Right ventricle myocardium inferior (tissue), 1 donor: ENCODE data around the gene BTBD9. TPM values are rescaled to one million over a fixed set of nuclear protein-coding genes. Genes with fewer than 3 reads are reported as not detected.
A peak's percentile ranks its signal among the peaks of the same experiment; 100 is the strongest.

Experiments used
- ATAC-seq: fragments of 200-7000 bp; cut with Tn5 transposase; one replicate; pipeline ENCODE4 v1.9.1; 2020; ENCODE audit warnings: mild to moderate bottlenecking, moderate library complexity
- DNase-seq: peaks from one replicate; pipeline ENCODE4 v3.0.0; 2021; ENCODE audit errors: missing footprints
- intact Hi-C: fragments of 100-400 bp; cut with DNase I; formaldehyde crosslinking; loops from one replicate; pipeline ENCODE4 v1.11.0; 2022
- total RNA-seq: library from RNA; stranded (reverse); fragmentation: NEBNext Ultra II Directional; extraction: Animal tissue kit (Norgen Biotek cat#: 25700); gene quantifications from one replicate; pipeline ENCODE4 v1.2.1, GENCODE V29; 2021
- donor health status: DM: no; HTN: yes; CAD: no; lungs with severe emphysema.

The BTBD9 gene
- total RNA-seq, 1 donor from 2014 or later: 16.8 TPM

DNA sequence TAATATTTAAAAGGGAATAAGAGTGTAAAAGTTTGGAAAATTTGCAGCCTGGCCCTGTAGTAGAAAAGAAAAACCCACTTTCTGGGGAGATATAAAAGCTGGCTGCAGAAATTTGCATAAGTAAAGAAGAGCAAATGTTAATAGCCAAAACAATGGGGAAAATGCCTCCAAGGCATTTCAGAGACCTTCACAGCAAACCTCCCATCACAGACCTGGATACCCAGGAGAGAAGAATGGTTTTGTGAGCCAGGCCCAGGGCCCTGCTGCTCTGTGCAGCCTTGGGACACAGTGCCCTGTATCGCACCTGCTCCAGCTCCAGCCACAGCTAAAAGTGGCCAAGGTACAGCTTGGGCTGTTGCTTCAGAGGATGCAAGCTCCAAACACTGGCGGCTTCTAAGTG is 113.8 kb downstream of the BTBD9 start:
- intact Hi-C loops: no loop called here
- ATAC-seq: no peak
- DNase-seq: no peak

DNA sequence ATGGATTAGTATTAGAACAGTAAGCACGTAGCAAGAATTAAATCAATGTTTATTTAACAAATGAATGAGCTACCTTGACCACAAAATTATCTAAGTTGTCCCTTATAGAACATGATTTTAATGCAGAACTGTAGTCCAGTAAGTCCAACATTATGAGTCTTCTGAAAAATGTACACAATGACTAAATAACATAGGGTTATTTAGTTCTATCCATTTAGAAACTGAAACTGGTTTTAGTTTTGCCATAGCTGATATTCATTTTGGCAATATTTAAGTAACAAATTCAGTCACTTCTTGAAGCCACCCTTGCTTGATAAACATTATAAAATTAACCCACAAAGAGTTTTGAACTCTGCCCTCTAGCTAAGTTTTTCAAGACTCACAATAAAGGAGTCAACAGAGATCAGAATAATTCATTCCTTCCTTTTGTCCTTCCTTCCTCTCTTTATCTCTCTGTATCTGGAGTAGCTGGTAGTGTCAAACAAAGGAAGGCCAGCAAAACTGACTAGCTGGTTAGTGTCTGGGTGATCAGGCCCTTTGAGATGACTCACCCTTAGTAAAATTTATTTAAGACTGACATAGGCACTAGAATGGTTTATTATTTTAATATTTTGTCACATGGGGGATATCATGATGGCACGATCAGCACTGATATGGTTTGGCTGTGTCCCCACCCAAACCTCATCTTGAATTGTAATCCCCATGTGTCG is 115.1 kb downstream of the BTBD9 start:
- ATAC-seq (no peak), DNase-seq (no peak)
- intact Hi-C loops: no loop called here

DNA sequence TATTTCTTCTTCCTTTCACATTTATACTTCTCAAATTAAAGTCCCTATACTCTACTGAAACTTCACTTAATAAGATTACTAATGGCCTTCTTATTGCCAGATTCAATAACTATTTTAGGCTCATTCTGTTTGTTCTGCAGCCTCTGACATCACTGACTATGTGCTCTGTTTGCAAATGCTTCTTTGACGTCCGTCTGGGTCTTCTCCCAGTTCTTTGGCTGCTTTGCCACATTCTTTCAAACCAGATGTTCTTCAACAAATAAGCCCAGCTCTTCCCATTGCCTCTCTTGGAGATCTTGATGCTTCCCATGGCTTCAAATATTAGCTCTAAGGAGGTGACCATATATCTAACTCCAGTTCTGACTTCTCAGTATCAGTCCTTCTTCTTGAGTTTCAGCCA is 117.4 kb downstream of the BTBD9 start:
- DNase-seq (no peak), ATAC-seq (peak; percentile 73)
- intact Hi-C loops: no loop called here

DNA sequence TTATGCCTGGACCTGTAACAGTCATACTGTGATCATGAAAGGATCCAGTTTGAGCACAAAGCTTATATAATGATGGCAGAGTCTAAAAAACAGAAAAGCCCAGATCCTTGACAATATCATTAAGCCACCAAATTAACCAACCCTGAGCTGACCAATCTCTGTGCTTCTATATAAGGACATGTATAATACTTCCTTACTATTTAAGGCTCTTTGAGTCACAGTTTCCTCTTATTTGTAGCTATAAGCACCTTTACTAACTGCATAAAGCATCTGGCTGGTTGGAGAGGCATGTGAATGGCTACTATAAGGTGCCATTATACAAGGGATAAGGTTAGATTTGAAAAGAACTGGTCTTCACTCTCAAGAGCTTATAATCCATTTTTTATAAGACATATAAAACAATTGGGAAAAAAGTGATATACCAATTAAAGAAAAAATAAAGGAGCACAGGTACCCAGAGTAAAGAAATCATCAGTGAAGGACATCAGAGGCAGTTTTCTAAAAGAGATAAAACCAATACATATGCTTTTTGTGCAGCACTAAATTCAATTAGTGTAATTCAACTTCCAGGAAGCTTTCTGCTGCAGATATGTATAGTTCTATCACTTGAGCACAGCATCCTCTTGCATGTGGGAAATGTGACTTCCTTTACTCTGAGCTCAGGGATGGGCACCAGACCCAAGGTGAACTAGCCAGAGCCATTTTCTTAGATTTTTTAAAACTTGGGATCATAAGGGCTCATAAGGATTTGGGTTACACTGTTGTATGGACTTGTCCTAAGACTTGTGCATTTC is 121.0 kb downstream of the BTBD9 start:
- intact Hi-C loops: no loop called here
- no peak for ATAC-seq
- no peak for DNase-seq

DNA sequence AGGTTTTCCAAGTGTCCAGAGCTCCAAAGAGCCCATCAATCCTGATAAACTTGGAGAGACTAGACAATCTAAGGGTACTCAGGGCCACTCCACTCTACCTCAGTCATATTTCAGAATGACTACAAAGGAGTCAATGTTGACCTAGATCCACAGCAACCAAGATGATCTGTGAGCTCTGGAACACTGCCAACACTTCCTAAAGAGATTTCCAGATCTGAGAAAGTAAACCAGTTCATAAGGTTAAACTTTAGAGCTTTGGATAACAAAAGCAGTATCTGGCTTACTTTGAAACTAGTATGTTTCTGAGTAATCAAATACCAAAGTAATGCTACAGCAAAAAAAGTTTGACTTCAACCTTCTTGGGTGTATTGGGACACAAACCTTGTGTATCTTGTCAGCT is 122.7 kb downstream of the BTBD9 start:
- ATAC-seq: no peak
- no peak for DNase-seq
- intact Hi-C loops: no loop called here

DNA sequence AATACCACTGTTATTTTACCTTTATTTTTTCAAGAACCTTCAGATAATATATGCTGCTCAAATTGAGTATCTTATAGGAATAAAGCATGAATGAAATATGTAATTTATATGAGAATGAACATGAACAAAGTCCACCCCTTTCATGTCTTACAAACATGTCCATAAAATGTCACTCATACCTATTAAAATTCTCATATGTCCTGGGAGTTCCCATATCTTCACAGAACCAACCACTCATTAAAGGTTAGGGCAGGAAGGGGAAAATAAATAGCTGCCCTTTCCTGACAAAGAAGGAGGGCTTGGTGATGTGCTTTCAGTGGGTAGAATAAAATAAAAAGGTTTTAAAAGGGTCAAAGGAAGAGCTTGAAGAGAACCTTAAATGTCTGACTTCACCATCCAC is 125.3 kb downstream of the BTBD9 start:
- DNase-seq (no peak), ATAC-seq (no peak)
- intact Hi-C loops: no loop called here

DNA sequence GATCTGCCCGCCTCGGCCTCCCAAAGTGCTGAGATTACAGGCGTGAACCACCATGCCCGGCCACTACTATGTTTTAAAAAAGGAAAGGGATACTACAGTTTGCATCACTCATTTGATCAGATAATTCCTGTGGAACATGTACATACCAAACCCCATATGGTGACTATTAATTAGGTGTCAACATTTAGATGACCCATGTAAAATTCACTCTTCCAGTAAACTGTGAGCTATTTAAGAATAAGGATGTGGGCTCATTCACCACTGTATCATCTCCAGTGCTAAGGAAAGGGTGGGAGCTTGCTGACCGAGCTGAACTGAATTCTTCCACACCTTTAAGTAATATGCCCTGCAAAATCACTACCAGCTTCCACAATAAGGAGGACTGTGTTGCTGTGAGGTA is 127.5 kb downstream of the BTBD9 start:
- intact Hi-C loops: no loop called here
- no peak for ATAC-seq
- no peak for DNase-seq

DNA sequence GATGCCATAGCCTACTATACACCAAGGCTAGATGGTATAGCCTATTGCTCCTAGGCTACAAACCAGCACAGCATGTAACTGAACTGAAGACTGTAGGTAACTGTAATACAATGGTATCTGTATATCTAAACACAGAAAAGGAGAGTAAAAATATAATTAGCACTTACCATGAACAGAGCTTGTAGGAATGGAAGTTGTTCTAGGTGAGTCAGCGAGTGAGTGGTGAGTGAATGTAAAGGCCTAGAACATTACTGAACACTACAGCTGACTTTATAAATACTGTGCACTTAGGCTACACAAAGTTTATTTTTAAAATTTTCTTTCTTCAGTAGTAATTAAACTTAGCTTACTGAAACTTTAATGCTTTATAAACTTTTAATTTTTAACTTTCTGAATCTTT is 129.5 kb downstream of the BTBD9 start:
- no peak for ATAC-seq

DNA sequence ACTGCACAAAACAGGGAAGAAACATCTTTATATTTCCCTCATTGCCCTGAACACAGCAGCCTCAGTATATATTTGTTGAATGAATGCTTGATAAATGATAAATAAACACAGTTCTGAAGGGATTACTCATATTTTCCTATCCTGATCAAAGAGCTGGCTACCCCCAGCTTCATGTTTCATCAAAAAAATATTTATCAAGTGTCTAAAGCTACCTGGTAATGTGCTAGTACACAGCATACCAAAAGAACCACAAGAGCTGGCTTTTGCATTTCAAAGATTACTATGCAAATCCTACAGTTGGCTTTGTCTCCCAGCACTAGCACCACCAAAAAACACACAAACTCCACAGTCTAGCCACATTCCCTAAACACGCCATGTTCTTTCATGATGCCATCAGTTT is 130.0 kb downstream of the BTBD9 start:
- intact Hi-C loops: no loop called here
- no peak for ATAC-seq
- DNase-seq: no peak

More for the DNA sequence above, 129.5 kb downstream of the BTBD9 start:
- no peak for DNase-seq
- intact Hi-C loops: no loop called here

DNA sequence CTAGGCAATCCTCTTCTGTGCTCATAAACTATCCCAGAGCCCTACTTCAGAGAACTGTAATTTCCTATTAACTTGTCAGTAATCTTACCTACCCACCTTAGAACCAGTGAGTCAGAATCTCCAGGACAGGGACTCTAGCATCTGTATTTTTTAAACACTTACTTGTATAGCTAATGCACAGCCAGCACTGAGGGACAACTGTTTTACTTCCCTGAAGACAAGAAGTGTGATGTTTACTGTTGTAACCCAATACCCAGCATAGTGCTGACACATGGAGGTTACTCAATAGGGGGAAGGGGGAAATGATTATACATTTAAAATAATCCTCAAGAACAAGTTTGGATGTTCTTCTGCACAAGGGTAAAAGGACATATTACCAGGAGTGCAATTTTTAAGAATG is 130.8 kb downstream of the BTBD9 start:
- no peak for DNase-seq
- intact Hi-C loops: no loop called here
- no peak for ATAC-seq

DNA sequence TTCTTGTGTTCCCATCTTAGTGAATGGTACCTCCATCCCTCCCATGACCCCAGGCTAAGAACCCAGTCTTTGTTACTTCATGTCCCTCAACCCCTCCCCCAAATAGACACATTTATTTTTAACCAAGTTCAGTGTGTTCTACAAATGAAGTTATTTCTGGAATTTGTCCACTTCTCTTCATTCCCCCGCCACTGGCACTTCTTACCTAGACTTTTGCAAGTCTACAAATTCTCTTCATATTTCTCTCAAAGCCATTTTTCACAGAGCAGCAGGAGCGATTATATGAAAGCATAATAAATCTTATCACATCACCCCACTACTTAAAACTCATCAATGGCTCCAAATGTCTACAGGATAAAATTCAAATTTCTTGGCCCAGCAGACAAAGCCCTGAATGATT is 131.4 kb downstream of the BTBD9 start:
- intact Hi-C loops: no loop called here
- ATAC-seq: no peak
- no peak for DNase-seq

DNA sequence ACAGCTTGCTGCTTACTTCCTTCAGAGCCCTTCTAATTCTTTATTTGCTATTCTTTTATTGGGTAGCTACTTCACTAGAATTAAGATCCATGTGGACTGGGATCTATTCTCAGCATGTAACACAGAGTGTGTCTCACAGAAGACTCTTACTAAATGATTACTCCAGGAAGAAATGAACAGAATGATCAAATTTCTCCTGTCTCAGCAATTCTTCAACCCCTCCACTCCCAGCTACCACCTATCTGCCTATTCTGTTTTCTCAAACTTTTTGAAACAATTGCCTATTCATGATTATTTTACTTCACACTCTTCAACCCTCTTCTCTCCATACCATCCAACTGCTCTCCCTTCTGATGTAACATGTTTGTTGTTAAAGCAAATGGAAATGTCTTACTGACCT is 132.6 kb downstream of the BTBD9 start:
- ATAC-seq: no peak

DNA sequence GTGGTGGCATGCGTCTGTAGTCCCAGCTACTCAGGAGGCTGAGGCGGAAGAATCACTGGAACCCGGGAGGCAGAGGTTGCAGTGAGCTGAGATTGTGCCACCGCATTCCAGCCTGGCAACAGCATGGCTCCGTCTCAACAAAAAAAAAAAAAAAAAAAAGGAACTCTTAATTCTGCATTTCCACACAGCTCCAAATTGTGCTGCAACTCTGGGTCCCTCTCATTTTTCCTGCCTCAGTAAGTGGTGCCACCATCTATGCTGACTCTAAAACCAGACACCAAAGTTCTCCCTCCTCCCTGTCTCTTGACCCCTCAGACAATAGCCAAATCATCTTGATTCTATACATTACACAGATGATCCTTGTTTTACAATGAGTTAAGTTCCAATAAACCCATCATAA is 133.9 kb downstream of the BTBD9 start:
- intact Hi-C loops: no loop called here
- DNase-seq: no peak
- no peak for ATAC-seq

More for the DNA sequence above, 132.6 kb downstream of the BTBD9 start:
- intact Hi-C loops: no loop called here
- no peak for DNase-seq

DNA sequence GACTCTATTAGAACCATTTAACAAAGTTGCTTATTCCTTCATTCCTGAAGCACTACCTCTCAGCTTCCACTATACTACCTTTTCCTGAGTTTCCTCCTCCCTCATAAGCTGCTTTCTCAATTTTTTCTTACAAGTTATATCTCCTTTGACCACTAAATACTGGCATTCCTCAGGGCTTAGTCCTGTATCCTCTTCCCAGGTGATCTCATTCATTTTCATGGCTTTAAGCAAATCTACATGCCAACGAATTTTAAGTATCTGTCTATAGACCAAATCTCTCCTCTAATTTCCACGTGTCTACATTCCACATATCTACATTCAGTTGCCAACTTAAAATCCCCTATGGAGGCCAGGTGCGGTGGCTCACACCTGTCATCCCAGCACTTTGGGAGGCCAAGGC is 134.7 kb downstream of the BTBD9 start:
- no peak for DNase-seq
- no peak for ATAC-seq
- intact Hi-C loops: no loop called here

DNA sequence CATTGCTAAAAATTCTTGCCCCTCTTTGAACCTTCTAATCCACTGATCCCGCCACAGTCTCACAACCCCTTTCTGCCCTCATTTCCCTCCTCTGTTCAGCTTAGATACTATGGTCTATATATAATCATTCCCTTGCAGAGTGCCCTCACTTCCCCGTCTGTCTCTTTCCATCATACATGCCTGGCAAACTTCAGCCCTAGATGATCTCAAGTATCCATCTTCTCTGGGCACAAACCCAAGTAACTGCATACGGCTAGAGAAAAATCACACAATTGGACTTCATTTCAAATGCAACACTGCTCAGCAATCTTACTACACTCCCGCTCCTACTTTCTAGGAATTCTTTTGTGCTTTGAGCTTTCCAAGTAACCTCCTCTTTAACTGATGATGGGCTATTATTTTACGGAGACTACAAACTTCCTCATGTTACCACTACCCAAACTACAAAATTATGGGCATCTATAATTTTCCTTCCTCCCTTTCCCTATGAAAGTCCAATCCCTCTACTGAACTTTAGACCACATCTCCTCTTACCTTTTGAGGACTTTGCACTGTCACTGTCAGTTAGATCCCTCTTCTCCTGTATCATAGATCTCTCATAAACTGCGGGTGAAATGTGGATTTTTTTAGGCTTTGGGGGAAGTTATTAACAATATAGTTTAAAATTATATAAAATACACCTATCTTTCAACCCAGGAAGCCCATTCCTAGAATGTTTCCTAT is 135.6 kb downstream of the BTBD9 start:
- ATAC-seq (no peak), DNase-seq (no peak)
- intact Hi-C loops: no loop called here

DNA sequence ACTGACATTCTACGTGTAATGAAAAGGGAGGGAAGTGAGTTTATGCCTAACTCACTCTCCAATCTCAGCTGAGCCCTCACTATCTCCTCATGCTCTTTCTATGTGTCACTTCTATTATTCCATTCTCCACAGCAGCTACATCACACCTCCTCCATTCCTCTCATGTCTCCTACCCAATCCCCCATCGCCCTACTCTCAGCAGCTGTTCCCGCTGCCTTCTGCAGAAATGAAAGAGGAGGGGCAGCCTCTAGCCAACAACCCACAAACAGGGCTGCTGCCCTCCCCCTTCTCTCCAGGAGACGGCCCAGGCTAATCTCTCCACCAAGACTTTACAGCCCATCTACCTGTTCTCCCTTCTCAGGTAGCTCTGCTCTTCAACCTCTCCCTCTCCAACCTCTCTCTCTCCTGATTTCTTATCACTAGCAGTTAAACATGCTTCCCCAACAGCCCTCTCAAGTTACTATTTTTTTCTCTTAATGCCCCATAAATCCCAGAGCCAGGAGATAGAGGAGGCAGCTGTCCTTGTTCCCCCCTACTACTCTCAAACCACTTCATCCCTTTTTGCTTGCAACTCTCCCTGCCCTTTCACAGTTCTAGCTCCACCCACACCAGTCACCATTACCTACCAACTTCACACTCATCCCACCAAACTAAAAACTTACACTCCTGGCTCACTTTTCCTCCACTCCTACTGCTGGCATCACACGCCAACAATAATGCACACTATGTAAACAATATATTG is 136.5 kb downstream of the BTBD9 start:
- no peak for DNase-seq
- intact Hi-C loops: no loop called here
- no peak for ATAC-seq

DNA sequence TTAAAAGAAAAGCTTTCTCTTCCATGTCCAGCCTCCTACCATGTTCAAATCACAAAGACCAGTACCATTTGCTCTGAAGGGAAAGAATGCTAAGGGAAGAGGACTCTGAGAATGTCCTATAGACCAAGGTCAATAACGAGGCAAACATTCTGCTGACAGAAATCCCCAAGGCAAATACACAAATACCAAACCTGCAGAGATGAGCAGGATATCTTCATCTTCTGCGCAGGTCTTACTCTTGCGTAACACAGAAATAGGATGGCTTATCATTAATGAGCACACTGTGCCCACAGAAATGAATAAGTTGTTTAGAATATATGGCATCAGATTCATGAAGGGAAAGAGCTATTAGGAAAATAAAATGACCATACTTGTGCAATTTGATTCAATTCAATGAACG is 137.3 kb downstream of the BTBD9 start:
- DNase-seq (no peak), ATAC-seq (no peak)
- intact Hi-C loops: no loop called here

DNA sequence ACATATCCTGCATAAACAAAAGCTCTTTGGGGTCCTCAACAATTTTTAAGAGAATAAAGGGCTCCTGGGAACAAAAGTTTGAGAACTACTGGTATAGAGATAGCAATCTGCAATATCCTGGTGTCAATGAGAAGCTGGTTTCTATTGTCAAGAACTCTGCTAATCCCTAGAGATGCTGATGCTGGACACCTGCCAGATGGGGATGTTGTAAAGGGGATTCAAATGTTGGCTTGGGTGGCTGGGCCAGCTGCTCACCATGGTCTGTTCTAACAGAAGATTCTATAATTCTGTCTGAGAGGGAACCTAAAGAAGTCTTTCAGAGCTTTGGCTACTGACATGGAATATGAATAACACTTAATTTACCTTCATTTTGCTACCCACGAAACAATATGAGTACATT is 137.8 kb downstream of the BTBD9 start:
- intact Hi-C loops: no loop called here
- no peak for ATAC-seq
- no peak for DNase-seq

DNA sequence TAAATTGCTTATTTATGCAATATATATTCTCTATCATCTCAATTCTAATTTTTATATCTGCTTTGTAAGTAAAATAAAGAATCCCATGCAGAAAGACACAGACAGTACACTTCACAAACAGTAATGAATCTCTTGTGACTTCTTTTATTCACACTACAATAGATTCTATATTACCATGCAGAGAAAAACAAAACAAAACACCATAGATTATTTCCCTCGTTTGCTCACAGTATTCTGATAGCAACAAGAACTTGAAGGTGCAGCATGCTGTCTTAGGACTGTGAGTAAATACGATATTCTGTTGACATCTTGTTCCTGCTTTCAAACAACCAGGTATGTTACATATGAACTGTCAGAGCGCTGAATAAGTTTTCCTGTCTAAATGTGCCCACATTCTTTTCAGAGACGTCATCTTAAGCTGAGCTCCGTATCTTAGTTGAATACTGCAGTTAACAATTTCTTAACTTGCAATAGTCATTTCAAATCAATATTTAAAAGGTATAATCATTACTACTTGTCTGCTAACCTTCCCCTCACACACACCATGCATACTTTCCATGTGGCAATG is 140.1 kb downstream of the BTBD9 start:
- ATAC-seq (no peak), DNase-seq (no peak)
- intact Hi-C loops: loop anchor here (10.0 kb wide), 1 partner anchor 795 kb away; no protein-coding TSS in a partner anchor
